ENCODE data around the gene PSPH. TPM values are rescaled to one million over a fixed set of nuclear protein-coding genes. Genes with fewer than 3 reads are reported as not detected.

The PSPH gene
- total RNA-seq, 1 experiment from 2014 or later, result 98.0 TPM

GRCh38 chr7:56007167-56007652 lies 44.0 kb downstream of the PSPH start:
- DNase-seq (ENCODE audit: low read depth), result peak; percentile 18

GRCh38 chr7:56003749-56004148 lies 47.5 kb downstream of the PSPH start:
- DNase-seq (ENCODE audit: low read depth), result no peak

- DNase-seq (ENCODE audit: low read depth), result no peak
These were observed 54.3 kb downstream of the PSPH start for GRCh38 chr7:55996856-55997500.

GRCh38 chr7:55992346-55992745 lies 58.9 kb downstream of the PSPH start:
- peak; percentile 29 for DNase-seq (ENCODE audit: low read depth)

- no peak for DNase-seq (ENCODE audit: low read depth)
These were observed 67.7 kb downstream of the PSPH start for GRCh38 chr7:55983537-55983936.

- no peak for DNase-seq (ENCODE audit: low read depth)
These were observed 71.0 kb downstream of the PSPH start for GRCh38 chr7:55980266-55980665.

GRCh38 chr7:55977831-55978230 lies 73.4 kb downstream of the PSPH start:
- no peak for DNase-seq (ENCODE audit: low read depth)

GRCh38 chr7:55975988-55976633 lies 75.1 kb downstream of the PSPH start:
- no peak for DNase-seq (ENCODE audit: low read depth)

- no peak for DNase-seq (ENCODE audit: low read depth)
These were observed 77.4 kb downstream of the PSPH start for GRCh38 chr7:55973747-55974250.

GRCh38 chr7:55970978-55971377 lies 80.3 kb downstream of the PSPH start:
- DNase-seq (ENCODE audit: low read depth), result no peak

- no peak for DNase-seq (ENCODE audit: low read depth)
These were observed 80.7 kb downstream of the PSPH start for GRCh38 chr7:55970561-55970960.

- no peak for DNase-seq (ENCODE audit: low read depth)
These were observed 81.9 kb downstream of the PSPH start for GRCh38 chr7:55969391-55969790.

- no peak for DNase-seq (ENCODE audit: low read depth)
These were observed 84.4 kb downstream of the PSPH start for GRCh38 chr7:55966851-55967250.

- no peak for DNase-seq (ENCODE audit: low read depth)
These were observed 85.3 kb downstream of the PSPH start for GRCh38 chr7:55965805-55966421.

- DNase-seq (ENCODE audit: low read depth), result no peak
These were observed 86.2 kb downstream of the PSPH start for GRCh38 chr7:55965100-55965470.

GRCh38 chr7:55964261-55965099 lies 86.8 kb downstream of the PSPH start, which contains the start of gene NIPSNAP2:
NIPSNAP2 (plus strand) TSS chr7:55964585; CDS start chr7:55964610, 25 bp downstream.
- DNase-seq (ENCODE audit: low read depth), result peak; percentile 76

- DNase-seq (ENCODE audit: low read depth), result no peak
These were observed 87.6 kb downstream of the PSPH start for GRCh38 chr7:55963584-55964168.

- DNase-seq (ENCODE audit: low read depth), result peak; percentile 35
These were observed 89.2 kb downstream of the PSPH start for GRCh38 chr7:55962014-55962413.
